Measurements from ENCODE around the gene RHOF. TPM values are rescaled to one million over a fixed set of nuclear protein-coding genes. Genes with fewer than 3 reads are reported as not detected.

RHOF gene
- total RNA-seq, 1 experiment from 2014 or later: 116 TPM

- intact Hi-C loops (cut with micrococcal nuclease): no loop called here
- H3K4me3 ChIP-seq (replicated peaks in 1 of 2; ENCODE audit: low read depth in 1 of 2, low read length in 2 of 2): no peak overlapping the region
- H3K4me1 ChIP-seq (ENCODE audit: control insufficient read depth in 1 of 2, insufficient read depth in 2 of 2, low read length in 2 of 2): no peaks in the 10 kb centered on the region
- no peak for ATAC-seq
- POLR2A ChIA-PET: no interaction called here
- no peak overlapping the region for H3K27ac ChIP-seq (ENCODE audit: low read depth, low read length)
- peaks cover 4 to 10% of the 10 kb centered on the region in 2 experiments; a peak in 3 of 4 replicates for H3K36me3 ChIP-seq (ENCODE audit: control insufficient read depth in 1 of 2, insufficient read depth in 2 of 2, low read length in 2 of 2)
- no peaks in the 10 kb centered on the region for H3K27me3 ChIP-seq (ENCODE audit: insufficient read depth, low read length)
- no peak for TF ChIP-seq CTCF (IDR thresholded peaks at IDR 0.05 in 2 of 3, conservative IDR thresholded peaks at IDR 0.05 in 1 of 3; ENCODE audit: borderline replicate concordance in 1 of 3, insufficient read depth in 1 of 3, low read depth in 2 of 3, low read length in 2 of 3)
- TF ChIP-seq SIN3A (IDR thresholded peaks at IDR 0.05; ENCODE audit: low read depth): no peak
- TF ChIP-seq CBX3 (IDR thresholded peaks at IDR 0.05; ENCODE audit: low read depth): no peak
- TF ChIP-seq SRF (IDR thresholded peaks at IDR 0.05; ENCODE audit: low read depth): no peak
- no peak for TF ChIP-seq ZNF274 (IDR thresholded peaks at IDR 0.05; ENCODE audit: low read depth, low read length)
- no peak for TF ChIP-seq ELF1 (IDR thresholded peaks at IDR 0.05; ENCODE audit: borderline replicate concordance, low read depth)
- TF ChIP-seq POLR2AphosphoS5 (IDR thresholded peaks at IDR 0.05; ENCODE audit: low read depth, low read length): no peak
- TF ChIP-seq RAD21 (IDR thresholded peaks at IDR 0.05; ENCODE audit: low read depth): no peak
- no peak for TF ChIP-seq ZBTB33 (IDR thresholded peaks at IDR 0.05; ENCODE audit: extremely low read depth, insufficient replicate concordance, low read length)
- TF ChIP-seq ZFX (IDR thresholded peaks at IDR 0.05): no peak
- no peak for TF ChIP-seq ATF3 (IDR thresholded peaks at IDR 0.05)
- TF ChIP-seq POLR2A (IDR thresholded peaks at IDR 0.05; ENCODE audit: borderline replicate concordance, extremely low read depth, insufficient read depth, insufficient read length): no peak
- no peak for TF ChIP-seq YY1 (IDR thresholded peaks at IDR 0.05; ENCODE audit: extremely low read depth, insufficient replicate concordance, low read depth, low read length)
- H2AFZ ChIP-seq (ENCODE audit: low read depth, low read length, poor library complexity, severe bottlenecking): no peak overlapping the region
- RAD21 ChIA-PET (ENCODE audit: low non-redundant PET in 1 of 2, low total read pairs in 2 of 2, uncharacterized antibody in 2 of 2, unreplicated experiment in 2 of 2): no interaction called here
- CTCF ChIA-PET: no interaction called here
- no peaks in the 10 kb centered on the region for H4K20me1 ChIP-seq (ENCODE audit: insufficient read depth)
- no peaks in the 10 kb centered on the region for H3K79me2 ChIP-seq (ENCODE audit: insufficient read depth, low read length)
- DNase-seq (ENCODE audit: low read depth, low spot score): no peak
- no TSS peak for BruUV-seq (replicated peaks)
- H3K9me2 ChIP-seq (ENCODE audit: insufficient read depth): no peaks in the 10 kb centered on the region
- no peaks in the 10 kb centered on the region for H3K9me3 ChIP-seq (ENCODE audit: control insufficient read depth in 1 of 2, insufficient read depth in 1 of 2, low read depth in 1 of 2, low read length in 2 of 2)
- H3K9ac ChIP-seq (ENCODE audit: low read length): no peak overlapping the region
- no peak overlapping the region for H3K4me2 ChIP-seq (ENCODE audit: low read length)
Measured at GRCh38 chr12:121751749-121752351, 41.6 kb downstream of the RHOF start.

Data from HCT116 (cell line).